ENCODE measurements around the gene CD163.
"Not testable (repeated sequence)": the region's sequence is repeated elsewhere in the genome, so short reads cannot be mapped to it uniquely, and the experiment has no call there.

CD163 gene

GRCh38 chr12:7503686-7504415, at the start of gene CD163:
Gene CD163 (minus strand): TSS chr12:7503777. CDS start chr12:7503690, 87 bp downstream.
- DNase-seq, result no peak

GRCh38 chr12:7542813-7543212, 39.2 kb upstream of the CD163 start:
- no peak for DNase-seq

GRCh38 chr12:7542046-7542445, 38.5 kb upstream of the CD163 start:
- no peak for DNase-seq

GRCh38 chr12:7514416-7514815, 10.8 kb upstream of the CD163 start:
- DNase-seq, result no peak

- no peak for DNase-seq
Measured at GRCh38 chr12:7512553-7512952, 9.0 kb upstream of the CD163 start.

GRCh38 chr12:7509793-7510470, 6.4 kb upstream of the CD163 start:
- not testable (repeated sequence) for DNase-seq

GRCh38 chr12:7502612-7503011, 965 bp downstream of the CD163 start:
- DNase-seq, result no peak

GRCh38 chr12:7501031-7501588, 2.5 kb downstream of the CD163 start:
- no peak for DNase-seq

GRCh38 chr12:7499636-7500035, 3.9 kb downstream of the CD163 start:
- DNase-seq, result no peak

- no peak for DNase-seq
Measured at GRCh38 chr12:7498809-7499208, 4.8 kb downstream of the CD163 start.

GRCh38 chr12:7497661-7498060, 5.9 kb downstream of the CD163 start:
- DNase-seq, result no peak

GRCh38 chr12:7496451-7496850, 7.1 kb downstream of the CD163 start:
- DNase-seq, result no peak

- no peak for DNase-seq
Measured at GRCh38 chr12:7495136-7495535, 8.4 kb downstream of the CD163 start.

GRCh38 chr12:7493006-7493405, 10.6 kb downstream of the CD163 start:
- DNase-seq, result no peak

- DNase-seq, result no peak
Measured at GRCh38 chr12:7486512-7486911, 17.1 kb downstream of the CD163 start.

- no peak for DNase-seq
Measured at GRCh38 chr12:7485095-7485494, 18.5 kb downstream of the CD163 start.

GRCh38 chr12:7483343-7483742, 20.2 kb downstream of the CD163 start:
- no peak for DNase-seq

- DNase-seq, result no peak
Measured at GRCh38 chr12:7479771-7480170, 23.8 kb downstream of the CD163 start.

GRCh38 chr12:7472060-7472459, 31.5 kb downstream of the CD163 start:
- no peak for DNase-seq

- peak; percentile 51 to 62 for DNase-seq
Measured at GRCh38 chr12:7460375-7461259, 43.0 kb downstream of the CD163 start.

- DNase-seq, result no peak
Measured at GRCh38 chr12:7459973-7460372, 43.6 kb downstream of the CD163 start.

GRCh38 chr12:7451756-7452155, 51.8 kb downstream of the CD163 start:
- DNase-seq, result no peak

- DNase-seq, result no peak
Measured at GRCh38 chr12:7450667-7451066, 52.9 kb downstream of the CD163 start.
